K562 (cell line): ENCODE results near the gene MORF4L1. TPM values are rescaled to one million over a fixed set of nuclear protein-coding genes. Genes with fewer than 3 reads are reported as not detected.

Source experiments
- E2F6 ChIP-seq, 2 experiments: IDR thresholded peaks; 2 replicates each; pipeline ENCODE4 v1.6.1; 2011; ENCODE audit warnings: borderline replicate concordance in 1 of 2, control low read depth in 1 of 2, low read depth in 1 of 2, low read length in 1 of 2, mild to moderate bottlenecking in 1 of 2, mixed read lengths in 1 of 2, moderate library complexity in 1 of 2; ENCODE audit not compliant: insufficient read depth in 1 of 2, insufficient read length in 1 of 2, poor library complexity in 1 of 2, severe bottlenecking in 1 of 2; ENCODE audit errors: extremely low read depth in 1 of 2
- GATAD2B ChIP-seq: fragments of 450-650 bp; IDR thresholded peaks from 2 replicates; pipeline ENCODE4 v1.6.1; 2017; ENCODE audit warnings: mild to moderate bottlenecking, borderline replicate concordance
- GTF2A2 ChIP-seq: IDR thresholded peaks from 2 replicates; pipeline ENCODE4 v1.6.1; 2016; ENCODE audit warnings: mild to moderate bottlenecking, missing genetic modification characterization, missing compliant biosample characterization
- MTF1 ChIP-seq: fragments of 250-450 bp; sonication (Bioruptor Pico); IDR thresholded peaks from 2 replicates; pipeline ENCODE4 v1.9.0; 2021; ENCODE audit warnings: moderate library complexity, mild to moderate bottlenecking, inconsistent platforms, borderline replicate concordance
- NCOA1 ChIP-seq: fragments of 450-650 bp; IDR thresholded peaks from 2 replicates; pipeline ENCODE4 v1.6.1; 2016; ENCODE audit warnings: low read depth
- NFE2 ChIP-seq: IDR thresholded peaks from 2 replicates; pipeline ENCODE4 v1.6.1; 2014; ENCODE audit warnings: antibody characterized with exemption, low read depth
- PCBP2 ChIP-seq: fragments of 200-400 bp; formaldehyde crosslinking; IDR thresholded peaks from 2 replicates; pipeline ENCODE4 v1.6.1; 2018; ENCODE audit warnings: low read length, low read depth, mild to moderate bottlenecking, moderate library complexity; ENCODE audit not compliant: poor library complexity, severe bottlenecking
- POLR2G ChIP-seq: fragments of 200-400 bp; formaldehyde crosslinking; IDR thresholded peaks from 2 replicates; pipeline ENCODE4 v1.6.1; 2017; ENCODE audit warnings: low read depth, mild to moderate bottlenecking, antibody characterized with exemption, low read length, moderate library complexity
- RBM22 ChIP-seq: fragments of 200-400 bp; formaldehyde crosslinking; IDR thresholded peaks from 2 replicates; pipeline ENCODE4 v1.6.1; 2018; ENCODE audit warnings: low read length, low read depth; ENCODE audit not compliant: poor library complexity, severe bottlenecking
- REST ChIP-seq, 2 experiments: fragments of 450-650 bp; formaldehyde crosslinking in 1 of 2; IDR thresholded peaks; 2 replicates each; pipeline versions ENCODE4 v1.4.0 to v1.6.1; 2014 to 2020; ENCODE audit warnings: mild to moderate bottlenecking in 2 of 2, borderline replicate concordance in 1 of 2, low read depth in 1 of 2
- SMAD4 ChIP-seq: fragments of 250-450 bp; sonication (Bioruptor Pico); conservative IDR thresholded peaks from 2 replicates; pipeline ENCODE4 v1.8.0; 2021; ENCODE audit warnings: inconsistent platforms, mild to moderate bottlenecking, moderate library complexity
- TOE1 ChIP-seq, 2 experiments: fragments of 450-650 bp in 1 of 2; sonication (generic) in 1 of 2; formaldehyde crosslinking in 1 of 2; IDR thresholded peaks; 2 replicates each; pipeline versions ENCODE4 v1.7.1 to v1.8.0; 2016 to 2022; ENCODE audit warnings: borderline replicate concordance in 2 of 2, mild to moderate bottlenecking in 2 of 2, antibody characterized with exemption in 1 of 2, inconsistent platforms in 1 of 2, low read depth in 1 of 2, missing genetic modification reagents in 1 of 2, moderate library complexity in 1 of 2
- ZNF395 ChIP-seq: fragments of 200-800 bp; sonication (Bioruptor generic); IDR thresholded peaks from 2 replicates; pipeline ENCODE4 v1.6.1; 2017; ENCODE audit warnings: missing genetic modification characterization, missing compliant biosample characterization
- polyA plus RNA-seq, 8 experiments: library from polyadenylated mRNA; depleted of rRNA in 4 of 8; stranded (reverse) in 5 of 8; unstranded in 3 of 8; fragments of >200 nt; fragmentation: Nextera tagmentation in 2 of 8; fragmentation: Illumina TruSeq in 1 of 8; extraction: Ambion mirVana in 2 of 8; extraction: Trizol in 1 of 8; gene quantifications; 2 replicates each; pipeline versions ENCODE4 v1.2.1 to v1.2.3, GENCODE V29; 2011 to 2014; ENCODE audit warnings: inconsistent platforms in 1 of 8, missing spikeins in 1 of 8
- total RNA-seq, 7 experiments: library from RNA; depleted of rRNA in 6 of 7; stranded (reverse); fragments of >200 nt in 6 of 7; fragmentation: Illumina TruSeq in 2 of 7; extraction: Trizol in 2 of 7; gene quantifications; 2 replicates each; pipeline versions ENCODE4 v1.2.1 to v1.2.3, GENCODE V29; 2011 to 2021; ENCODE audit warnings: low replicate concordance in 1 of 7

The MORF4L1 gene
- total and polyA plus RNA-seq, 9 of the 15 experiments (the other 6 are each of a cell fraction or from before 2014, with no cell fraction given): 127 to 615 (median 281) TPM

GRCh38 chr15:78859971-78860719, 12.5 kb upstream of the MORF4L1 start (continued):
- TF ChIP-seq REST (IDR thresholded peaks at IDR 0.05; ENCODE audit: borderline replicate concordance) (no peak), REST (CRISPR knock-in tag; IDR thresholded peaks at IDR 0.05; ENCODE audit: low read depth) (no peak), RBM22 (peak; percentile 61), GATAD2B (no peak), POLR2G (no peak), SMAD4 (CRISPR knock-in tag) (no peak), ZNF395 (CRISPR knock-in tag) (no peak), MTF1 (CRISPR knock-in tag) (no peak), TOE1 (IDR thresholded peaks at IDR 0.05; ENCODE audit: borderline replicate concordance) (no peak), TOE1 (CRISPR knock-in tag; IDR thresholded peaks at IDR 0.05; ENCODE audit: borderline replicate concordance, low read depth) (no peak), PCBP2 (no peak), E2F6 (IDR thresholded peaks at IDR 0.05; ENCODE audit: borderline replicate concordance in 1 of 2, extremely low read depth in 1 of 2, insufficient read depth in 1 of 2, insufficient read length in 1 of 2, low read depth in 1 of 2, low read length in 1 of 2, poor library complexity in 1 of 2, severe bottlenecking in 1 of 2) (no peak), NFE2 (no peak), NCOA1 (no peak), GTF2A2 (tag) (no peak)
